ENCODE results near the gene SYNGR2.

Gene SYNGR2

GRCh38 chr17:78173097-78173715, 4.8 kb downstream of the SYNGR2 start:
- no peak for DNase-seq

- DNase-seq: no peak
These were observed 6.0 kb downstream of the SYNGR2 start for GRCh38 chr17:78174346-78174869.

GRCh38 chr17:78174870-78175642, 6.7 kb downstream of the SYNGR2 start:
- DNase-seq: no peak

GRCh38 chr17:78175643-78175981, 7.2 kb downstream of the SYNGR2 start:
- no peak for DNase-seq

GRCh38 chr17:78176548-78177025, 8.2 kb downstream of the SYNGR2 start:
- peak; percentile 15 for DNase-seq

- no peak for DNase-seq
These were observed 11.0 kb downstream of the SYNGR2 start for GRCh38 chr17:78179372-78179771.

GRCh38 chr17:78180083-78180482, 11.7 kb downstream of the SYNGR2 start:
- DNase-seq: no peak

GRCh38 chr17:78180508-78180907, 12.1 kb downstream of the SYNGR2 start:
- no peak for DNase-seq

GRCh38 chr17:78182504-78182903, 14.1 kb downstream of the SYNGR2 start:
- no peak for DNase-seq

- no peak for DNase-seq
These were observed 15.5 kb downstream of the SYNGR2 start for GRCh38 chr17:78183916-78184315.

- no peak for DNase-seq
These were observed 16.0 kb downstream of the SYNGR2 start for GRCh38 chr17:78184351-78184750.

- DNase-seq: no peak
These were observed 16.5 kb downstream of the SYNGR2 start for GRCh38 chr17:78184868-78185267.

- DNase-seq: no peak
These were observed 17.8 kb downstream of the SYNGR2 start for GRCh38 chr17:78185981-78186691.

GRCh38 chr17:78186692-78187595, 18.6 kb downstream of the SYNGR2 start, which contains the start of the genes AFMID and TK1:
Gene AFMID (plus strand): TSS chr17:78187362. CDS start chr17:78187371, 9 bp downstream.
Gene TK1 (minus strand): TSS chr17:78187052. CDS start chr17:78186994, 58 bp downstream.
- DNase-seq: peak; percentile 94

GRCh38 chr17:78196716-78197115, 28.3 kb downstream of the SYNGR2 start:
- no peak for DNase-seq

- no peak for DNase-seq
These were observed 28.9 kb downstream of the SYNGR2 start for GRCh38 chr17:78197147-78197832.

- DNase-seq: no peak
These were observed 32.1 kb downstream of the SYNGR2 start for GRCh38 chr17:78200451-78200850.

- no peak for DNase-seq
These were observed 34.3 kb downstream of the SYNGR2 start for GRCh38 chr17:78202666-78203065.

- DNase-seq: no peak
These were observed 36.2 kb downstream of the SYNGR2 start for GRCh38 chr17:78204387-78205123.

- DNase-seq: no peak
These were observed 36.9 kb downstream of the SYNGR2 start for GRCh38 chr17:78205124-78205775.
